ENCODE measurements around the gene DNER.

Gene DNER

GRCh38 chr2:229485857-229486256 is 228.5 kb downstream of the DNER start:
- no peak for DNase-seq

- no peak for DNase-seq
These were observed 237.0 kb downstream of the DNER start for GRCh38 chr2:229477269-229477755.

- no peak for DNase-seq
These were observed 238.6 kb downstream of the DNER start for GRCh38 chr2:229475778-229476177.

- no peak for DNase-seq
These were observed 240.2 kb downstream of the DNER start for GRCh38 chr2:229474125-229474524.

- DNase-seq = no peak
These were observed 243.6 kb downstream of the DNER start for GRCh38 chr2:229470781-229471180.

GRCh38 chr2:229467783-229468182 is 246.6 kb downstream of the DNER start:
- DNase-seq = no peak

GRCh38 chr2:229463841-229464346 is 250.5 kb downstream of the DNER start:
- DNase-seq = no peak

- DNase-seq = no peak
These were observed 252.2 kb downstream of the DNER start for GRCh38 chr2:229462112-229462511.

- DNase-seq = no peak
These were observed 258.3 kb downstream of the DNER start for GRCh38 chr2:229456091-229456490.

- DNase-seq = no peak
These were observed 259.3 kb downstream of the DNER start for GRCh38 chr2:229454934-229455631.

GRCh38 chr2:229453230-229453629 is 261.1 kb downstream of the DNER start:
- no peak for DNase-seq

- no peak for DNase-seq
These were observed 262.5 kb downstream of the DNER start for GRCh38 chr2:229451852-229452251.

GRCh38 chr2:229447227-229447626 is 267.1 kb downstream of the DNER start:
- DNase-seq = no peak

GRCh38 chr2:229446350-229446749 is 268.0 kb downstream of the DNER start:
- DNase-seq = no peak

- DNase-seq = no peak
These were observed 268.7 kb downstream of the DNER start for GRCh38 chr2:229445501-229446211.

- DNase-seq = no peak
These were observed 269.3 kb downstream of the DNER start for GRCh38 chr2:229445019-229445418.

GRCh38 chr2:229443546-229444268 is 270.6 kb downstream of the DNER start:
- no peak for DNase-seq

- no peak for DNase-seq
These were observed 271.2 kb downstream of the DNER start for GRCh38 chr2:229443141-229443540.

- DNase-seq = no peak
These were observed 275.8 kb downstream of the DNER start for GRCh38 chr2:229438430-229439159.

- no peak for DNase-seq
These were observed 276.9 kb downstream of the DNER start for GRCh38 chr2:229437467-229437866.

- DNase-seq = no peak
These were observed 280.2 kb downstream of the DNER start for GRCh38 chr2:229434187-229434586.

- no peak for DNase-seq
These were observed 281.0 kb downstream of the DNER start for GRCh38 chr2:229433351-229433750.
